Kidney capillary endothelial cell (primary cell): Measurements from ENCODE around the gene PAX8.

Source experiments
- DNase-seq: peaks from one replicate; pipeline ENCODE4 v3.0.0-alpha.2; 2018; ENCODE audit warnings: low spot score

PAX8 gene

DNA sequence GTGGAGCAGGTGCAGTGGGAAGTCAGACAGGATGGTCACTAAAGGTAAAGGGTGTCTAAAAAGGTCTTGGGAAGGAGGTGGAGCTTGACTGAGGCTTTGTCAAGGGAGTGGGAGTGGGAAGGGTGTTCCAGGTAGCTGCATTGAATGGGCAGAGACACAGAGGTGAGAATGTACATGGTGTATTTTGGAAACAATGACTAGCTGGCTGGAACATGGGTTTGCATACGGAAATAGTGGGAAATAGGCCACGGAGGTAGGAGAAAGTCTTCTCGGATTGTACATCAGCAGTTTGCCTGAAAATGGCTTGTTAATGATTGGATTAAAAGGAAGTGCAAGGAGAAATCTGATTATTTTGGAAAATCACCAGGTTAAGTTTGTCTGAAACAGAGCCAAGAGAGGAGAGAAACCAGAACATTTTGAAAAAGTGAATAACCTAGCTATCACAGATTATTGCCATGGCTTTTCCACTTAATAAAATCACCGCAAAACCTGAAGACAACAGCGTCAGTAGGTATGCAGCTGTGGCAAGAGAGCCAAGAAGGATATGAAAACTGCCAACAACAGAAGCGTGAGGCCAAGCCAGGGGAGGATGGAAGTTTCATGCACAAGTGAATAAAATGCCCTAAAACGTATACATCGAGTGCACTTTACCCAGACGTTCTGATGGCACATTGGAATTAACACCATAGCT, 13.9 kb downstream of the PAX8 start:
- no peak for DNase-seq

- no peak for DNase-seq
Observed at GRCh38 chr2:113263546-113263945, 15.2 kb downstream of the PAX8 start.

GRCh38 chr2:113260991-113261390, 17.7 kb downstream of the PAX8 start:
- no peak for DNase-seq

DNA sequence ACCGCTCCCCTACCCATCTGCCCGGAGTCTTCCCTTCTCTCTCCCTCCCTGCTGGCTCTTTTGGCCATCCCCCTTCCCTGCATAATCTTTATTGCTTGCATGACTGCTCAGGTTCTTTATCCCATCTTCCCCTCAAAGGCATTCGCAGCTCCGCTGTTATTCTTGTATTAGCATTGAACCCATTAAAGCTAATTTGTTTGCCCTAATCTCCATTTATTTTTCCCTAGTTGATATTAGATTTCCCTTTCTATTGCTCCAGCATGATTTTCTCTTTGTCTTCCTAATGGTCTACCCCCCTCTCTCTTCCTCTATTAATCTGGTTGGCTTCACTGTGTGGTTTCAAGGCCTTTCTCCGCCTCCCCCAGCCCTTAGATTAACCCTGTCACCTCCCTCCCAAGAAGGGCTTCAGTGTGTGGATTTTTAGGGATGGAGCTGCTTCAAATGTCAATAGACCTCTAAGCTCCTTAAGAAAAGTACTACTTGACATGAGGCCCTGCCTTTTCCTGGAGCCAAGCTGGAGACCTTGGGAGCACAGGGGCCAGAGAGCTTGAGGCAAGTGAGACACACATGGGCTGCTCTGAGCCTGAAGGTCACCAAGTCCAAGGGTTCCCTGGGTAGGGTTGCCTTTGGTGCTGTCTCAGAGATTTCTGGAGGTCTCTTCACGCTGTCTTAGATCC, 20.1 kb downstream of the PAX8 start:
- no peak for DNase-seq

GRCh38 chr2:113257516-113258264, 21.0 kb downstream of the PAX8 start:
- DNase-seq, result no peak

- no peak for DNase-seq
Observed at GRCh38 chr2:113255140-113256070, 23.3 kb downstream of the PAX8 start.

GRCh38 chr2:113253453-113253852, 25.3 kb downstream of the PAX8 start:
- DNase-seq, result no peak

DNA sequence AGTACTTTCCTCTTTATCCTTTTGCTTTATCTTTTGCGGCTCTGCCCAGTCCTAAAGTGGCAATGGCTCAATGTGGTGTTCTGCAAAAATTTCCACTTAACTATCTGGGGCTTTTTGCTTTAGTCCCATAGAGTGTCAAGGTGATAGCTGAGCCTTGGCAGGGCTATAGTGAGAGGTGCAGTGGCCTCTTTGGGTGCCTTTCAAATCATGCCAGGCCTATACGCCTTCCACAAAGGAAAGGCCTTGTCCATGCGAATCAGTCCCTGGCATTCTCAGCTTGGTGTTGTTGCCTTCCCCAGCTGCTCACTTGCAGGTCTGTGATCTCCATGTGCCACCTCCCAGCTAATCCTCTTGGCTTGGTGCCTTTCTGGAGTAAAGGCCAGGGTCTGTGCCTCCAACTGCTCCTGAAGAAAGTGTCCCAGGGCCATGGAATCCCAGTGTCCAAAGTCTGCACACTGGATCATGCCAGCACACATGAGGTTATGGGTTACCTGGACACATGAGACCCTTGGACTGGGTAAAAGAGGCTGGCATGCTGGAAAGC, 26.6 kb downstream of the PAX8 start:
- no peak for DNase-seq

DNA sequence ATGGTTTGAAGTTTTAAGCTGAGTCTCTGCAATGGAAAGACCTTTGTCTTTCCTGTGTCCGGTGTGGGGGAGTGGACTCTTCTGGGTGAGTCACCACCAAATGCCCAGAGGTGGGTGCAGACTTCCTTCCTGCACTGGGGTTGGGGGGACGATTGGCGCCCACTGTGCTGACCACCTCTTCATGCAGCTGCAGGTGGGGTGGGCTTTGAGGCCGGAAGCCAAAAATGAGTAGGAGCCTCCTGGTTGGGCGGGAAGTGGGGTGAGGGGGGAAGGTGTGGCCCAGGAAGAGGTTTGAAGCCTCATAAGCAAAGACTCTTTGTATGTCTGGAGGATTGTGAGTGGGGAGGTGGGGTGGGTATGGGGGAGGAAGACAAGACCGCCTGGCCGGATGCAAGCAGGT, 27.6 kb downstream of the PAX8 start:
- peak; percentile 61 for DNase-seq

DNA sequence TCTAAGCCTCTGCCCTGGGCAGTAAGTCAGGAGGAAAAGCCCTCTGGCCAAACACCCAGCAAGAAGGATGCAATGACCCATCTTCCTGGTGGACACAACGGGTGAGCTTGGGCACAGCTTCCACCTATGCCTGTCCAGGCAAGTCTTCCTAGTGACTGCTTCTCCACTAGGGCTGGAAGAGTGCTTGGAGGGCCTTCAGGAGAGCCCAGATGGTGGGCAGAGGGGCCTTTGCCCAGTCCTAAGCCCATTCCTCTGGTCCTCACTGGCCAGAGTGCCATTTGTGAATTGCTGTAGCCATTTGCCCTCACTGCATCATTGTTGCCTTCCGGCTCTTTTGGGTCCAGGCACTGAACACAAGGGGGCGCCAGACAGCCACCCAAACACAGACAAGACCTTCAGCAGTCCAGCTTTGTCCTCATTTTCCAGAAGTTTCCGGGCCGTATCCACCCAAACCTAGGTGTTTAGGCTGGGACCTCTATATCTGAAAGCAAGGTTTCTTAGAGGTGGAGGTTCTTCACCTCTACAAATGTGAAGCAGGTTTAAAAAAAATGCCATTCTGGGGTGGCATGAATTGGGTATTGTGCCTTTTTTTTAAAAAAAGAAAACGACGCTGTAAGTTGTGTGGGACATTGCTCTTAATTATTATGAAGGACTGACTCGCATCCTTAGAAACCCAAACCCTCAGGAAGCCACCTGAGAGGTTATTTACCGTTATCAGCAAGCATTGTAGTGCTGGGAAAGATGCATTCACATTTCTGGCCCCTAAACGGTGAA, 29.5 kb downstream of the PAX8 start:
- peak; percentile 81 for DNase-seq

DNA sequence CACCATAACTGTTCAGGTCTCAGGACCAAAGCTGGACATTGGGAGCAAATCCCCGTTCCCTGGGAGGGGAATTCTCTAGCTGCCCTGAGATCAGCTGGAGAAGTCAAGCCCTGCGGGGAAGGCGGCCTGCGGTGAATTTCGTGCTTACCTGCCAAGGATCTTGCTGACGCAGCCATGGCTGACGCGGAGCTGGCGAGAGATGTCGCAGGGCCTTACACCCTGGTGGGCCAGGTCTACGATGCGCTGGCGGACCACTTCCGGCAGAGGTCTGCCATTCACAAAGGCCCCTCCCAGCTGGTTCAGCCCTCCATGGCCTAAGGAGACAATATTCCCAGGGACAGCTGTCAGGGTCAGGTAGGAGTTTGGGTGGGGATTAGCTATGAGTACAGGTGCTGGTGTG, 32.1 kb downstream of the PAX8 start:
- no peak for DNase-seq

DNA sequence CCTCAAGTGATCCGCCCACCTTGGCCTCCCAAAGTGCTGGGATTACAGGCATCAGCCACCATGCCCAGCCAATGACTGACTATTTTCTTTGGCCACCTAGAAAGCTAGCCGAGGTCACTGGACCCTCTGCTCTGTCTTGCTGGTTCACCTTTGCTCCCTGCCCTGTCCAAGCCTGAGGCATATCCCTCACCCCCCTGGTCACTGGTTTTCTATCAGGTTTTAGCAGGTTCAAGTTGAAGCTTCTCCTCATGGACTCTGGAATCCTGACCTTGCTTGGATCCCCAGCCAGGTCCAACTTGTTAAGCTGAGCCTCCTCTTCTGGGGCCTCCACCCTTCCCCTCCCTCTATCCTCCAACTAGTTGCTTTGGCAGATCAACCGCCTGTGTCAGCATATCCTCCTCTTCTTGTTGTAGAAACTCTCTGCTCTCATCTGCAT, 33.4 kb downstream of the PAX8 start:
- no peak for DNase-seq

DNA sequence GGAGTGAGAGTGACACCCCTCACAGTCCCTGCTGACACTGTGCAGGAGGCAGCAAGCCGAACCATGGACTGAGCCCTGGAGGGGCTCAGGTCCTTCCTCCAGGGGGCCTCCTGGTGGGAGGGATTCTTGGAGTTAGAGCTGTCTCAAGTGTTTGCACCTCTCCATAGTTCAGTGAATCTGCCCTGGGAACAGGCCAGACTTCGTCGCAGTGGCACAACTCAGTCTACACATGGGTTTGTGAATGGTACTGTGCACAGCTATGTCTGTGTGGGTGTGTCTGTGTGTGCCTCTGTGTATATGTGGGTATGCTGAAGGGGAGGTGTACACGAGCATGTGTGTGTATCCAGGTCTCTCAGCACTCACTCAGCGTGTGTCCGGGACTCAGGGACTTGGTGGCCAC, 36.4 kb downstream of the PAX8 start:
- DNase-seq, result no peak

- peak; percentile 99 for DNase-seq
Observed at GRCh38 chr2:113240915-113241911, 37.5 kb downstream of the PAX8 start.

GRCh38 chr2:113240150-113240914, 38.4 kb downstream of the PAX8 start:
- peak; percentile 79 for DNase-seq

DNA sequence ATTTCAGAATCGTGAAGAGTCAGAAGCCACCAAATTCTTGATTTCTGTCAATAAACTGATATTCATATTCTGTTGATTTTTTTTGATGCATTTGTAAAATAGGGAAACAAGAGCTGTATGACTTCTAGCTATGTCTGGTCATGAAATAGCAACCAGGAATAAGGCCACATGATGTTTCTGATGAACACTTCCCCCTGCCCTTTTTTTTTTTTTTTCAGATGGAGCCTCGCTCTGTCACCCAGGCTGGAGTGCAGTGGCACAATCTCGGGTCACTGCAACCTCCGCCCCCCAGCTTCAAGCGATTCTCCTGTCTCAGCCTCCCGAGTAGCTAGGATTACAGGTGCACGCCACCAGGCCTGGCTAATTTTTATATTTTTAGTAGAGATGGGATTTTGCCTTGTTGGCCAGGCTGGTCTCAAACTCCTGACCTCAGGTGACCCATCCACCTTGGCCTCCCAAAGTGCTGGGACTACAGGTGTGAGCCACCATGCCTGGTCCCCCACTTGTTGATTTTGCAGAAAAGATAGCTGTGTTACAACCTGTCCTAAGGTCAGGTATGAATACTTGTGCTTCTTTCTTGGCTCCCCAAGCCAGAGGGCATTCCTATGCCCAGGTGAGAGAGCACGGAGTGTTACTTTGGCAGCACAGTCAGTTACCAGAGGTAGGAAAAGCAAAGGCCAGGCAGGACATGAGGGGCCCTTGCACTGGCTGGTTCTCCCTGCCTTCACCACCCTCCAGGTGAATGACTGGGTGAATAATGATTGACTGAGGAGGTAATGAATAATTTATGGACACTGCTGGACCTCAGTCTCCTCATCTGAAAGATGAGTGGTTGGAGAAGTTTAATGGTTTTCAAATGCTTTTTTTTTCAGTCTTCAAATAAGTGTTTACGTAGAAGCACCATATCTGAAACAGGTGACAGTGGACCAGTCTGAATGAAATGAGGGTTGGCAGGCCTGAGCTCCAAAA, 39.6 kb downstream of the PAX8 start:
- DNase-seq, result no peak

DNA sequence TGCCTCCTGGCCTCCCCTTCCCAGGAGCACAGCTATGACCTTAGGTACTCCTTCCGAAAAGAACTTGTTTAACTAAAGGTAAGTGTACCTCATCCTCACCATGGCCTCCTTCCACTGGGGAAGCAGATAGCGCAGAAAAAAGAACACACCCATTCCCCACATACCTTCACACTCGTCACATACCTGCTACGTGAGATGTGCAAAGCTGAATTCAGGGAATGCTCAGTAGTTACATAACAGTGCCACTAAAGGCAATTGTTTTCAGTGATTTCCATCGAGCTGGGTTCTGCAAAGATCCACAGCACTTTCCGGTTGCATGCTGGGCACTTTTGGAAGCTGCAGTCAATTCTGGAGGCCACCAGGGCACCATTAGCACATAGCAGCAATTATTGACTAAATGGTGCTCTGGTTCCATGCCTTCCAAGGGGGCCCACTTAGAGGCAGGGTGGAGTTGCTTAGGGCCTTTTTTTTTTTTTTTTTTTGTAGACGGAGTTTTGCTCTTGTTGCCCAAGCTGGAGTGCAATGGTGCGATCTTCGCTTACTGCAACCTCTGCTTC, 41.0 kb downstream of the PAX8 start:
- DNase-seq, result no peak
